Middle frontal gyrus (tissue), 1 donor: Measurements from ENCODE around the gene CD84.
"Not testable (repeated sequence)": the region's sequence is repeated elsewhere in the genome, so short reads cannot be mapped to it uniquely, and the experiment has no call there.

Experiments used
- DNase-seq: peaks from one replicate; pipeline ENCODE4 v3.0.0-alpha.2; 2015; ENCODE audit warnings: low spot score; ENCODE audit errors: extremely low spot score

Gene CD84

DNA sequence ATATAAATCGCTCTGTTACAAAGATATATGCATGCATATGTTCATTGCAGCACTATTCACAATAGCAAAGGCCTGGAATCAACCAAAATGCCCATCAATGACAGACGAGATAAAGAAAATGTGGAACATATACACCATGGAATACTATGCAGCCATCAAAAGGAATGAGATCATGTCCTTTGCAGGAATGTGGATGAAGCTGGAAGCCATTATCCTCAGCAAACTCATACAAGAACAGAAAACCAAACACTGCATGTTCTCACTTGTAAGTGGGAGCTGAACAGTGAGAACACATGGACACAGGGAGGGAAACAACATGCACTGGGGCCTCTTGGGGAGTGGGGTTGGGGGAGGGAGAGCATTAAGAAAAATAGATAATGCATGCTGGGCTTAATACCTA lies 61.8 kb downstream of the CD84 start:
- DNase-seq = not testable (repeated sequence)

DNA sequence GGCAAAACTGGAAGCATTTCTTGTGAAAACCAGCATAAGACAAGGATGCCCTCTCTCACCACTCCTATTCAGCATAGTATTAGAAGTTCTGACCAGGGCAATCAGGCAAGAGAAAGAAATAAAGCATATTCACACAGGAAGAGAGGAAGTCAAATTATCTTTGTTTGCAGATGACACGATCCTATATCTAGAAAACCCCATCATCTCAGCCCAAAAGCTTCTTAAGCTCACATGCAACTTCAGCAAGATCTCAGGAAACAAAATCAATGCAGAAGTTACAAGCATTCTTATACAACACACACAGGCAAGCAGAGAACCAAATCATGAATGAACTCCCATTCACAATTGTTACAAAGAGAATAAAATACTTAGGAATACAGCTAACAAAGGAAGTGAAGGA lies 63.4 kb downstream of the CD84 start:
- not testable (repeated sequence) for DNase-seq

DNA sequence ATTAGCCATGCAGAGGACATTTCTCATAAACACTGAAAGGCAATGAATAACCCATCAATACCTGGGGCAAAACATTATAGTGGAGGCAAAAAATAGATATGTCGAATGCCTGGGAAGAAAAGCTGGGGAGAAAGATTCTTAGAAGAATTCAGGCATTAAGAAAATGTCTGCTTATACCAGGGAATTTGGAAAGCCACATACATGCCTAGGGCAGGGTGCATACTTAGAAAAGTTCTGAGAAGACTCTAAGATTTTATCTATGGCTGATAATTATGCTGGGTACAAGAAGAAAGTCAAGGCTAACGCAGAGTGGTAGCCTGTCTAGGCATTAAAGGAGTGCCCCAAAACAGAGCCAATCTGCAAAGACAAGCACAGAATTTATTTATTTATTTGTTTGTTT lies 74.6 kb downstream of the CD84 start:
- no peak for DNase-seq

DNA sequence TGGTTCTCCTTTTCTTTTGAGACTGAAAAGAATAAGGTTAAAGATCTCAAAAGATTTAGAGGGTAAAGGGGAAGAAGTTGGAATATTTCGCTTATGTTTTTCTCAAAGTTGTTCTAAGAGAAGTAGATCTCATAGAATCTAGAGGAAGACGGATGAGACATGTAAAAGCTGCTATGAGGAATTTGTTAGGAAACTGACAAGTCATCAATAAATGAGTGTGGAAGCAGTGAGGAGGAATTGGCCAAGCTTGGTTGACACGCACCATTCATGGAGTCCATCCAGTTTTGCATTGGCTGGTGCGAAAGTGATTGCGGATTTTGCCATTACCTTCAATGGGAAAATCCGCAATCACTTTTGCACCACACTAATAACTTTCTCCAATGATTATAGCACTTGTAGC lies 76.2 kb downstream of the CD84 start:
- DNase-seq = no peak

DNA sequence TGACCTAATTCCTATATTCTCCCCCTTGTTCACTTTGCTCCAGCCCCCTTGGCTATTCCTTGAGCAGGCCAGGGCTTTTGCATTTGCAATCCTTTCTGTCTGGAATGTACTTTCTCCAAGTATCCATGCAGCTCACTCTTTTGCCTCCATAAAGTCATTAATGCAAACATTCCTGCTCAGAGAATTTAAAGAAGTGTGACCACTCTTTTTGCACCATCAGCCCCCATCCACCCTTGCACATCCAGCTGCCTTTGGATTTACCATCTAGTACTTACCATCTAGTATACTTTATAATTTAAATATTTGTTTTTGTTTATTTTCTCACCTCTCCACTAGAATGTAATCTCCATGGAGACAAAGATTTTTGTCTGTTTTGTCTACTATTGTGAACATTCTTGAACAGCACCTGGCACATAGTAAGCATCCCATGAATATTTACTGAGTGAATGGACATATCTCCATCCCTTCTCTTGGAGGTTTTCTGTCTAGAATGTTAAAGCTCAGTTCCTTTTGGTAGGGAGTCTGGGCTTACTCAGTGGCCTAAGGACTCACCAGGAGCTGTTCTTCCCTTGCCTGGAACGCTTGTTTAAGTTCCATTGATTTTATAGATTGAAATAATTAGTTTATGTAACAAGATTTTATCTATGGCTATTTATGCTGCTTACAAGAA lies 78.8 kb downstream of the CD84 start:
- DNase-seq = no peak

DNA sequence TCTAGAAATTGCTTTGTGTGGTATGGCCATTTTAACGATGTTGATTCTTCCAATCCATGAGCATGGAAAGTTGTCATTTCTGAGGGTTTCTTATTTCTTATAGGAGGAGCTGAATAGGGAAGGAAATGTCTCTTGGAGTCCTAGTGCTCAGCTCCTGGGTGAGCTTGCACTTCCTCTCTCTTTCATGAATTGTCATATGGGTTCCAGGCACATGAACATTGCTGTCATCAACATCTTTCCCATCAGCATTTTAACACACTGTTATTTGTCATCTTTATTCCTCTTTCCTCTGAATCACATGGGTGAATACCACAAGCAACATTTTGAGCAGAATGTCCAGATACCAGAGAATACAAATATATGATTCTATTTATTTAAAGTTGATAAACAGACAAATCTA lies 79.7 kb downstream of the CD84 start:
- no peak for DNase-seq

GRCh38 chr1:160498301-160499065 lies 80.8 kb downstream of the CD84 start:
- DNase-seq = not testable (repeated sequence)

DNA sequence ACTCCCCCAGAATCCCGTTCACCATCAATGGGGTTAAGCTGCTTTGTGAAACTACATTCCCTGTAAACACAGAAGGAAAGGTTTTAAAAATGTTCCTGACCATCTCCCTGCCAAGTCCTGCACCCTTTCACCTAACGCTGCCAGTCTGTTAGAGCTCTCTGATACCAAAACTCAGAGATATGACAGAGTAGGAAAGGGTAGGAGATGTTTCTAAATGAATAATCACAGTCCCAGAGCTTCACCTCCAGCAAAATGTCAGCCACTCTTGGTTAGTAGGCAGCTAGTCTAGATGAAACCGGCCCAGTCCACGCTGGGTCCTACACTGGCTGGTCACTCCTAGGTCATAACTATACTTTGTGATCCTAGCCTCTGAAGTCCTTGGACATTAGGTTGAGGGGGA lies 83.0 kb downstream of the CD84 start:
- DNase-seq = no peak

DNA sequence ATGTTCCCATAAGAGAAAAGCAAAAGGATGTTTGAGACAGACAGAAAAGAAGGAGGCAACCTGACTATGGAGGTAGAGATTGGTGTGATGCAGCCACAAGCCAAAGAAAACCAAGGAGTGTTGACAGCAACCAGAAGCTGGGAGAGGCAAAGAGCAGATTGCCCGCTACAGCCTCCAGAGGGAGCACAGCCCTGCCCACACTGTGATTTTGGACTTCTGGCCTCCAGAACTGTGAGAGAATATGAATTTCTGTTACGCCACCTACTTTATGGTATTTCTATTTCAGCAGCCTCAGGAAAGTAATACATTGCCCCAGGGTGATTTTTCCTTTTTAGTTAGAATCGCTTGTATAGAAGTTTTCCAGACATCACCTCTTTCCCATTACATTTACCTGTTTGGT lies 84.7 kb downstream of the CD84 start:
- no peak for DNase-seq

DNA sequence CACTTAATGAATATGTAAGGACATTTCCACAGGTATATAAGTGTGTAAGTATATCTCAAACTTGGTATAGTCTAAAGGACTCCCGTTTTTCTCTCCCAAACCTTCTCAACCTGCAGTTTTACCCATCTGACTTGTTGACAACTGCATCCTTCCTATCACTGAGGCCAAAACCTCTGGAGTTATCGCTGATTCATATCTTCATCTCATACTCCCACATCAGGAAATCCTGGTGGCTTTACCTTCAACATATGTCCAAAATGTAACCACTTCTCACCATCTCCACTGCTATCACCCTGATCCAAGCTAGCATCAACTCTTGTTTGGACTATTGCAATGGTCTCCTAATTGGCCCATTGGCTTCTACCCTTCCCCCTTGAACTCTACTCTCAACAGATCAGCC lies 86.7 kb downstream of the CD84 start:
- no peak for DNase-seq

DNA sequence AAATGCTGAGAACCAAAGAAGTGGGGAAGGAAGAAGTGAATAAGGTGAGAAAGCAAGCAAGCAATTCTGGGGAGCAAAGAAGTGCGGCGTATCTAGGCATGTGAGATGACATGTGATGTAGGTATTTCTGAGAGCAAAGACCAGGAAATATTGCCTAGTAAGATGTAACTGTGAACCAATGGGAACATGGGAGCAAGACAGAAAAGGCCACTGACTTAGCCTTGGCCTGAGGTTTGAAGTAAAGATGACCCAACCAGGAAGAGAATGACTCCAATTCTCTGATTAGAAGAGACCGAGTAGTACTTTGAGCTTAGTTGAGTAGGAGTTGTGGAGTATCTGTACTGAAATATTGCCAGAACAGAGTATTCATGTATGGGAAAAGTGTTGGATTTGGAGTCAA lies 87.3 kb downstream of the CD84 start:
- DNase-seq = no peak
